ENCODE results near the gene BYSL.

DNA sequence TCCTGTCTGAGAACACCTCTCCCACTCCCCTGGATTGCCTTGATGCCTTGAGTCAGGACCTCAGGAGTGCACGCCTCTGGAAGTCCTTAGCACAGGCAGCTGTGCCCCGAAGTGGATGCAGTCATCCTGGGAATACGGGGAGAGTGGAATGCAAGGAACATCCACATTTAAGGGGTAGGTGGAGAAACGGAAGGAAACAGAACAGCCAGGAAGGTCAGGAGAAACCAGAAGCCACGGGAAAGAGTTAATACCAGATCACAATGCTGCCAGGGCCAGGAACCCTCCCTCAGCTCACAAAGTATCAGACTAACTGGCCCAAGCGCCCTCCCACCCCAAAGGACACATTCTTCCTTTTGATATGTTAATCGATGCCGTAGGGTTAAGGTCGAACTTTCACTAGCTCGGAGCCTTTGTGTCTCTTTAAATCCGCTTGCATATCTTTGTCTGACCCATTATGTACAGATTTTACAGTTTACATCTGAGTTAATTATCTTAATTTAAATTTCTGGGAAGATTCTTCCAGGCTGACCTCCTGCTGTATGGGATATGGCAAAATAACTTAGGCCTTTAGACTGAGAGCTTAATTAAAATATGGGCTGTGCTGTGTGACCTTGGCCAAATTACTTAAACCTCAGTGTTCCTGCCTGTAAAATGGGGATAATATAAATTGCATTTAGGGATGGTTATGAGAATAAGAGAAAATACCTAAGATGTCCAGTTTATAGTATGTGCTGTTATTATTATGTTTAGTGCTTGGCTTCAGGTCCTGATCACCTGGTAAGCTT lies 44.3 kb downstream of the BYSL start:
- TF ChIP-seq, protein P1, sequence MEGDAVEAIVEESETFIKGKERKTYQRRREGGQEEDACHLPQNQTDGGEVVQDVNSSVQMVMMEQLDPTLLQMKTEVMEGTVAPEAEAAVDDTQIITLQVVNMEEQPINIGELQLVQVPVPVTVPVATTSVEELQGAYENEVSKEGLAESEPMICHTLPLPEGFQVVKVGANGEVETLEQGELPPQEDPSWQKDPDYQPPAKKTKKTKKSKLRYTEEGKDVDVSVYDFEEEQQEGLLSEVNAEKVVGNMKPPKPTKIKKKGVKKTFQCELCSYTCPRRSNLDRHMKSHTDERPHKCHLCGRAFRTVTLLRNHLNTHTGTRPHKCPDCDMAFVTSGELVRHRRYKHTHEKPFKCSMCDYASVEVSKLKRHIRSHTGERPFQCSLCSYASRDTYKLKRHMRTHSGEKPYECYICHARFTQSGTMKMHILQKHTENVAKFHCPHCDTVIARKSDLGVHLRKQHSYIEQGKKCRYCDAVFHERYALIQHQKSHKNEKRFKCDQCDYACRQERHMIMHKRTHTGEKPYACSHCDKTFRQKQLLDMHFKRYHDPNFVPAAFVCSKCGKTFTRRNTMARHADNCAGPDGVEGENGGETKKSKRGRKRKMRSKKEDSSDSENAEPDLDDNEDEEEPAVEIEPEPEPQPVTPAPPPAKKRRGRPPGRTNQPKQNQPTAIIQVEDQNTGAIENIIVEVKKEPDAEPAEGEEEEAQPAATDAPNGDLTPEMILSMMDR (IDR thresholded peaks at IDR 0.05), result no peak
- TF ChIP-seq SP1 (CRISPR knock-in tag; conservative IDR thresholded peaks at IDR 0.05), result no peak
- TF ChIP-seq, protein P2, sequence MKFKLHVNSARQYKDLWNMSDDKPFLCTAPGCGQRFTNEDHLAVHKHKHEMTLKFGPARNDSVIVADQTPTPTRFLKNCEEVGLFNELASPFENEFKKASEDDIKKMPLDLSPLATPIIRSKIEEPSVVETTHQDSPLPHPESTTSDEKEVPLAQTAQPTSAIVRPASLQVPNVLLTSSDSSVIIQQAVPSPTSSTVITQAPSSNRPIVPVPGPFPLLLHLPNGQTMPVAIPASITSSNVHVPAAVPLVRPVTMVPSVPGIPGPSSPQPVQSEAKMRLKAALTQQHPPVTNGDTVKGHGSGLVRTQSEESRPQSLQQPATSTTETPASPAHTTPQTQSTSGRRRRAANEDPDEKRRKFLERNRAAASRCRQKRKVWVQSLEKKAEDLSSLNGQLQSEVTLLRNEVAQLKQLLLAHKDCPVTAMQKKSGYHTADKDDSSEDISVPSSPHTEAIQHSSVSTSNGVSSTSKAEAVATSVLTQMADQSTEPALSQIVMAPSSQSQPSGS (CRISPR knock-in tag; IDR thresholded peaks at IDR 0.05; ENCODE audit: borderline replicate concordance, low read depth), result no peak
